Measurements from ENCODE around the gene ANKK1. TPM values are rescaled to one million over a fixed set of nuclear protein-coding genes. Genes with fewer than 3 reads are reported as not detected.

ANKK1 gene
- total and polyA plus RNA-seq, 9 of the 15 experiments (the other 6 are each of a cell fraction or from before 2014, with no cell fraction given), result not detected

- no peaks in the 10 kb centered on the region; a peak in 1 of 5 replicates for H3K27me3 ChIP-seq (ENCODE audit: control insufficient read depth in 2 of 2, insufficient read depth in 2 of 2, low read length in 2 of 2)
- WGBS (ENCODE audit: insufficient coverage, low coverage, missing lambda C conversion rate), result 0% methylated on average over 3 of the region's 3 CpGs
- CTCF ChIA-PET (ENCODE audit: low intra/inter-chr PET ratio), result no interaction called here
- no peaks in the 10 kb centered on the region for H4K20me1 ChIP-seq (replicated peaks; ENCODE audit: control insufficient read depth, insufficient read depth, low read length)
- H3K9me1 ChIP-seq (ENCODE audit: control insufficient read depth, insufficient read depth, low read length), result no peaks in the 10 kb centered on the region
- intact Hi-C loops (cut with micrococcal nuclease), result no loop called here
- FAIRE-seq, result no peak
- no TSS peak for BruUV-seq (replicated peaks)
- no peak overlapping the region for H3K9ac ChIP-seq (ENCODE audit: insufficient read depth in 1 of 2, low read depth in 2 of 2, low read length in 2 of 2)
- TF ChIP-seq ZNF766 (CRISPR knock-in tag; conservative IDR thresholded peaks at IDR 0.05) (no peak), DIDO1 (tag; IDR thresholded peaks at IDR 0.05; ENCODE audit: low read depth) (no peak), FOXJ2 (tag; IDR thresholded peaks at IDR 0.05) (no peak), ZNF311 (CRISPR knock-in tag; IDR thresholded peaks at IDR 0.05) (no peak), ZNF398 (CRISPR knock-in tag; IDR thresholded peaks at IDR 0.05) (no peak), BCLAF1 (IDR thresholded peaks at IDR 0.05; ENCODE audit: borderline replicate concordance in 1 of 2, control insufficient read depth in 1 of 2, low read depth in 2 of 2, low read length in 1 of 2) (no peak), HMG20A (CRISPR knock-in tag; conservative IDR thresholded peaks at IDR 0.05) (no peak), CTCFL (IDR thresholded peaks at IDR 0.05; ENCODE audit: borderline replicate concordance, insufficient read depth, low read depth, low read length, poor library complexity, severe bottlenecking) (no peak), BACH1 (tag; IDR thresholded peaks at IDR 0.05) (no peak), ZBTB17 (CRISPR knock-in tag; IDR thresholded peaks at IDR 0.05) (no peak), ZNF263 (CRISPR knock-in tag; IDR thresholded peaks at IDR 0.05; ENCODE audit: borderline replicate concordance) (no peak)
- H3K36me3 ChIP-seq (ENCODE audit: control insufficient read depth, insufficient read depth, low read length), result no peaks in the 10 kb centered on the region
- H3K4me2 ChIP-seq (ENCODE audit: insufficient read depth, low read length), result no peak overlapping the region
- H3K4me3 ChIP-seq, result no peak overlapping the region
- H3K79me2 ChIP-seq (ENCODE audit: control insufficient read depth, insufficient read depth, low read length), result no peaks in the 10 kb centered on the region
- H3K4me1 ChIP-seq (replicated peaks in 1 of 2; ENCODE audit: control insufficient read depth in 2 of 2, insufficient read depth in 2 of 2, low read length in 2 of 2), result peaks cover 0 to 8% of the 10 kb centered on the region in 2 experiments; a peak in 3 of 5 replicates
- no peak for DNase-seq (ENCODE audit: extremely low read depth in 1 of 4, low spot score in 3 of 4)
- H2AFZ ChIP-seq (ENCODE audit: low read depth, low read length), result no peak overlapping the region
- POLR2A ChIA-PET, result interaction anchor here (0.6 kb wide), 1 partner anchor 24 kb away, joined by 3 read pairs; no protein-coding TSS in a partner anchor
- in situ Hi-C loops (cut with MboI), result no loop called here
- no peaks in the 10 kb centered on the region for H3K9me3 ChIP-seq (replicated peaks; ENCODE audit: control insufficient read depth, insufficient read depth, low read depth, low read length)
- no peak overlapping the region for H3K27ac ChIP-seq (ENCODE audit: extremely low read depth, low read depth, low read length)
- no peak for ATAC-seq
These were observed 11.4 kb upstream of the ANKK1 start for GRCh38 chr11:113376156-113376555.
